H1 (cell line): ENCODE measurements around the gene BIVM. TPM values are rescaled to one million over a fixed set of nuclear protein-coding genes. Genes with fewer than 3 reads are reported as not detected.

ENCODE experiments used
- CTCF ChIA-PET: fragments of 300-600 bp; sonication (Branson Sonifier 250); formaldehyde crosslinking; loops from one replicate; lab custom pipeline; 2021; ENCODE audit not compliant: partially characterized antibody; lab: Charles Lee
- POLR2A ChIA-PET: fragments of 300-600 bp; sonication (Branson Sonifier 250); formaldehyde crosslinking; loops from one replicate; lab custom pipeline; 2021; ENCODE audit warnings: inconsistent platforms; ENCODE audit not compliant: partially characterized antibody; lab: Charles Lee
- DNase-seq, 2 experiments: peaks; one replicate each; pipeline versions ENCODE4 v3.0.0 to v3.0.0-alpha.2; 2010 to 2022; ENCODE audit warnings: low spot score in 2 of 2, low read depth in 1 of 2, mixed read lengths in 1 of 2
- FAIRE-seq: peaks from 2 replicates; lab custom pipeline; 2011; peaks lifted over from hg19 to GRCh38; lab: Jason Lieb, UNC
- H2AFZ ChIP-seq: 2 replicates; pipeline ENCODE4 v1.8.1; 2012; ENCODE audit warnings: low read length, inconsistent platforms
- H2AK5ac ChIP-seq: 2 replicates; pipeline ENCODE4 v1.6.1; 2013; ENCODE audit warnings: low read depth, low read length
- H2BK120ac ChIP-seq: replicated peaks from 2 replicates; pipeline ENCODE3; 2013; ENCODE audit warnings: low read depth, low read length, inconsistent platforms
- H2BK12ac ChIP-seq: 2 replicates; pipeline ENCODE4 v1.6.1; 2013; ENCODE audit warnings: low read depth, low read length
- H2BK15ac ChIP-seq: 2 replicates; pipeline ENCODE4 v1.6.1; 2013; ENCODE audit warnings: low read length
- H2BK20ac ChIP-seq: 2 replicates; pipeline ENCODE4 v1.6.1; 2013; ENCODE audit warnings: low read length
- H2BK5ac ChIP-seq: 2 replicates; pipeline ENCODE4 v1.6.1; 2013; ENCODE audit warnings: low read depth, low read length
- H3K14ac ChIP-seq: 2 replicates; pipeline ENCODE4 v1.6.1; 2013; ENCODE audit warnings: inconsistent platforms; ENCODE audit not compliant: insufficient read length
- H3K18ac ChIP-seq: 2 replicates; pipeline ENCODE4 v1.6.1; 2013; ENCODE audit warnings: low read length; ENCODE audit errors: extremely low read depth
- H3K23ac ChIP-seq: 2 replicates; pipeline ENCODE4 v1.6.1; 2013; ENCODE audit warnings: inconsistent platforms; ENCODE audit not compliant: insufficient read length
- H3K23me2 ChIP-seq: 2 replicates; pipeline ENCODE4 v1.6.1; 2013; ENCODE audit warnings: low read depth, low read length
- H3K27ac ChIP-seq: 2 replicates; pipeline ENCODE4 v1.6.1; 2011; ENCODE audit warnings: low read depth, low read length, inconsistent platforms
- H3K27me3 ChIP-seq, 4 experiments: replicated peaks in 1 of 4; 1 replicate in 1 of 4; 2 replicates in 3 of 4; pipeline versions ENCODE4 v1.6.1 to v1.8.1; 2011 to 2013; ENCODE audit warnings: low read length in 3 of 4, mild to moderate bottlenecking in 3 of 4, inconsistent platforms in 2 of 4, mixed read lengths in 2 of 4, moderate library complexity in 1 of 4; ENCODE audit not compliant: control insufficient read depth in 3 of 4, insufficient read depth in 3 of 4; ENCODE audit errors: extremely low read depth in 1 of 4
- H3K36me3 ChIP-seq, 4 experiments: 2 replicates each; pipeline versions ENCODE4 v1.6.1 to v1.8.1; 2011 to 2013; ENCODE audit warnings: mild to moderate bottlenecking in 4 of 4, low read length in 3 of 4, moderate library complexity in 2 of 4, control low read depth in 1 of 4, inconsistent platforms in 1 of 4; ENCODE audit not compliant: insufficient read depth in 4 of 4, control insufficient read depth in 2 of 4
- H3K4ac ChIP-seq: replicated peaks from 2 replicates; pipeline ENCODE3; 2013; ENCODE audit warnings: low read length, low read depth, mixed read lengths, inconsistent platforms; ENCODE audit not compliant: insufficient read length
- H3K4me1 ChIP-seq, 4 experiments: replicated peaks in 1 of 4; 1 replicate in 1 of 4; 2 replicates in 3 of 4; pipeline versions ENCODE4 v1.6.1 to v1.8.1; 2011 to 2013; ENCODE audit warnings: low read length in 3 of 4, inconsistent platforms in 2 of 4, mixed read lengths in 1 of 4; ENCODE audit not compliant: insufficient read depth in 4 of 4, control insufficient read depth in 3 of 4
- H3K4me2 ChIP-seq, 2 experiments: 2 replicates each; pipeline versions ENCODE4 v1.6.1 to v1.8.1; 2011 to 2013; ENCODE audit warnings: low read depth in 2 of 2, low read length in 2 of 2, control low read depth in 1 of 2, inconsistent platforms in 1 of 2, mild to moderate bottlenecking in 1 of 2; ENCODE audit not compliant: insufficient read depth in 1 of 2
- H3K4me3 ChIP-seq, 4 experiments: fragments of 200-600, 300-600 bp in 1 of 4; sonication (generic), shearing (Covaris generic), sonication (Bioruptor Twin) in 1 of 4; 2 replicates each; pipeline versions ENCODE4 v1.5.1 to v1.8.1; 2011 to 2016; ENCODE audit warnings: low read length in 4 of 4, low read depth in 3 of 4, control low read depth in 2 of 4, inconsistent platforms in 2 of 4, mild to moderate bottlenecking in 2 of 4, mixed read lengths in 1 of 4, moderate library complexity in 1 of 4; ENCODE audit not compliant: insufficient read depth in 2 of 4; ENCODE audit errors: extremely low read depth in 1 of 4
- H3K56ac ChIP-seq: replicated peaks from 2 replicates; pipeline ENCODE3; 2013; ENCODE audit warnings: low read depth, mild to moderate bottlenecking, mixed read lengths, low read length, inconsistent platforms; ENCODE audit not compliant: insufficient read length
- H3K79me1 ChIP-seq: 2 replicates; pipeline ENCODE4 v1.6.1; 2013; ENCODE audit warnings: low read depth, low read length, control low read depth
- H3K79me2 ChIP-seq, 2 experiments: 2 replicates each; pipeline versions ENCODE4 v1.6.1 to v1.8.1; 2012 to 2013; ENCODE audit warnings: low read length in 2 of 2, mild to moderate bottlenecking in 2 of 2, inconsistent platforms in 1 of 2; ENCODE audit not compliant: insufficient read depth in 2 of 2, control insufficient read depth in 1 of 2
- H3K9ac ChIP-seq, 4 experiments: replicated peaks in 1 of 4; 1 replicate in 1 of 4; 2 replicates in 3 of 4; pipeline versions ENCODE4 v1.6.1 to v1.8.1; 2011 to 2013; ENCODE audit warnings: low read depth in 3 of 4, low read length in 3 of 4, control low read depth in 2 of 4, mild to moderate bottlenecking in 2 of 4, moderate library complexity in 2 of 4, inconsistent platforms in 1 of 4; ENCODE audit errors: extremely low read depth in 1 of 4
- H3K9me3 ChIP-seq, 2 experiments: 2 replicates each; pipeline versions ENCODE4 v1.6.1 to v1.8.1; 2012 to 2013; ENCODE audit warnings: mild to moderate bottlenecking in 2 of 2, moderate library complexity in 2 of 2, control low read depth in 1 of 2, inconsistent platforms in 1 of 2, low read depth in 1 of 2, low read length in 1 of 2, mixed read lengths in 1 of 2; ENCODE audit not compliant: insufficient read depth in 2 of 2
- H4K20me1 ChIP-seq, 2 experiments: replicated peaks in 1 of 2; 2 replicates each; pipeline versions ENCODE3 to v1.8.1; 2011 to 2013; ENCODE audit warnings: inconsistent platforms in 2 of 2, low read length in 2 of 2, mild to moderate bottlenecking in 1 of 2; ENCODE audit not compliant: insufficient read depth in 2 of 2, control insufficient read depth in 1 of 2
- H4K5ac ChIP-seq: 2 replicates; pipeline ENCODE4 v1.6.1; 2013; ENCODE audit warnings: low read length, low read depth, mixed read lengths, inconsistent platforms; ENCODE audit not compliant: insufficient read length
- H4K8ac ChIP-seq: 2 replicates; pipeline ENCODE4 v1.8.0; 2013; ENCODE audit warnings: mild to moderate bottlenecking, moderate library complexity, low read length, inconsistent platforms; ENCODE audit not compliant: insufficient read depth; ENCODE audit errors: extremely low read depth
- H4K91ac ChIP-seq: replicated peaks from 2 replicates; pipeline ENCODE3; 2013; ENCODE audit warnings: low read length, mixed read lengths, inconsistent platforms; ENCODE audit not compliant: insufficient read length
- BCL11A ChIP-seq, 2 experiments: IDR thresholded peaks; one replicate each; pipeline ENCODE4 v1.6.1; 2011; ENCODE audit warnings: low read depth in 2 of 2, low read length in 2 of 2, mild to moderate bottlenecking in 2 of 2
- CTBP2 ChIP-seq: IDR thresholded peaks from 2 replicates; pipeline ENCODE4 v1.7.0; 2011; ENCODE audit warnings: borderline replicate concordance, mild to moderate bottlenecking, moderate library complexity, mixed read lengths, low read length; ENCODE audit not compliant: insufficient read depth, insufficient read length
- EP300 ChIP-seq, 2 experiments: IDR thresholded peaks; 1 replicate in 1 of 2; 2 replicates in 1 of 2; pipeline ENCODE4 v1.6.1; 2011 to 2012; ENCODE audit warnings: low read depth in 2 of 2, low read length in 2 of 2, mild to moderate bottlenecking in 2 of 2, borderline replicate concordance in 1 of 2, inconsistent platforms in 1 of 2, moderate library complexity in 1 of 2
- POLR2AphosphoS5 ChIP-seq: IDR thresholded peaks from 2 replicates; pipeline ENCODE4 v1.6.1; 2011; ENCODE audit warnings: low read depth, low read length
- SIRT6 ChIP-seq: IDR thresholded peaks from one replicate; pipeline ENCODE4 v1.7.1; 2012; ENCODE audit warnings: low read length, inconsistent platforms
- YY1 ChIP-seq: IDR thresholded peaks from 2 replicates; pipeline ENCODE4 v1.6.1; 2011; ENCODE audit warnings: low read depth, mild to moderate bottlenecking, low read length
- WGBS, 2 experiments: shearing (Covaris generic) in 1 of 2; methylation state at CpG; one replicate each; pipeline versions ENCODE4 v1.1.6 to v1.1.7; 2013 to 2015; ENCODE audit warnings: low lambda C conversion rate in 2 of 2, mixed read lengths in 2 of 2, inconsistent platforms in 1 of 2, low coverage in 1 of 2, missing lambda C conversion rate in 1 of 2; ENCODE audit not compliant: insufficient replicate concordance in 2 of 2, insufficient coverage in 1 of 2, insufficient read length in 1 of 2; ENCODE audit errors: extremely low coverage in 1 of 2, missing lambda C conversion rate in 1 of 2; 5-methylcytosine and 5-hydroxymethylcytosine counted together
- polyA plus RNA-seq, 7 experiments: library from polyadenylated mRNA; depleted of rRNA in 3 of 7; stranded (reverse) in 5 of 7; unstranded in 2 of 7; fragments of >200 nt in 5 of 7; fragments of 200-250 nt in 2 of 7; gene quantifications; 1 replicate in 5 of 7; 2 replicates in 1 of 7; 4 replicates in 1 of 7; pipeline versions ENCODE4 v1.2.1 to v1.2.3, GENCODE V29; 2011 to 2013; ENCODE audit warnings: missing spikeins in 2 of 7, mixed read lengths in 2 of 7
- total RNA-seq: library from RNA; stranded (reverse); fragmentation: NEBNext Ultra II Directional; extraction: Animal tissue kit (Norgen Biotek cat#: 25700); gene quantifications from 2 replicates; pipeline ENCODE4 v1.2.1, GENCODE V29; 2021
- TF ChIP-seq, protein P1 (sequence below): IDR thresholded peaks from 2 replicates; pipeline ENCODE4 v1.6.1; 2011; ENCODE audit warnings: low read depth, mild to moderate bottlenecking, low read length; ENCODE audit not compliant: insufficient read depth

The BIVM gene
- total and polyA plus RNA-seq, 2 of the 8 experiments (the other 6 are each of a cell fraction or from before 2014, with no cell fraction given), result 1.8 to 5.5 TPM

DNA sequence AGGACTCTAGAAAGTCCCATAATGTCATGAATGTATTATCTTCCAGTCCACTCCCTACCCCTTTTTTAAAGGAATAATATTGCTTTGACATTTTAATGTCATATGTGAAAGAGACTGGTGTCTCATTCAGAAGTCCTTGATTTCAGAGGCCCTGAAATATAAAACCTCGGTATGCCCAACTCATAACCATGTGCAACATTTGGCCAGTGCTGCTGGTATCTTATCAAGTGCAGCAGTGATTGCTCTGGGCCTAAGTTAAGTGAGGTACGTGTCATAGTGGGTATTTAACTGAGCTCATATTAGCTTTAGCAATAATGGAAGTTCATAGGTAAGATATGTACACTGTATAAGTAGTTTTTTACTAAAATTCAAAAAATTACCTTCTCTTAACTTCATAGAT lies 40.1 kb upstream of the BIVM start:
- H2BK12ac ChIP-seq, result no peak overlapping the region
- H3K9me3 ChIP-seq, result no peaks in the 10 kb centered on the region
- H3K4me3 ChIP-seq, result no peak overlapping the region
- H2BK15ac ChIP-seq, result no peak overlapping the region
- H2BK20ac ChIP-seq, result no peak overlapping the region
- no peak overlapping the region for H4K5ac ChIP-seq
- no peaks in the 10 kb centered on the region for H3K4me1 ChIP-seq
- WGBS, 2 experiments, result 87% methylated on average over 2 of the region's 2 CpGs; no CpG with 5 or more reads in 1 of the 2 experiments
- CTCF ChIA-PET, result interaction anchor here (1.5 kb wide), 1 partner anchor 16 kb away, joined by 4 read pairs; no protein-coding TSS in a partner anchor
- no peak overlapping the region for H3K4me2 ChIP-seq
- H3K9ac ChIP-seq, result no peak overlapping the region
- FAIRE-seq (no peak), DNase-seq (no peak)
- no peak overlapping the region for H3K56ac ChIP-seq
- no peaks in the 10 kb centered on the region for H4K20me1 ChIP-seq
- no peak overlapping the region for H2AFZ ChIP-seq
- no peak for TF ChIP-seq POLR2AphosphoS5
- no peak for TF ChIP-seq CTBP2
- TF ChIP-seq EP300 (IDR thresholded peaks at IDR 0.05; ENCODE audit: borderline replicate concordance in 1 of 2, low read depth in 2 of 2, low read length in 2 of 2), result no peak
- no peak for TF ChIP-seq BCL11A (IDR thresholded peaks at IDR 0.05; ENCODE audit: low read depth in 2 of 2, low read length in 2 of 2)
- TF ChIP-seq SIRT6, result no peak
- TF ChIP-seq, protein P1, sequence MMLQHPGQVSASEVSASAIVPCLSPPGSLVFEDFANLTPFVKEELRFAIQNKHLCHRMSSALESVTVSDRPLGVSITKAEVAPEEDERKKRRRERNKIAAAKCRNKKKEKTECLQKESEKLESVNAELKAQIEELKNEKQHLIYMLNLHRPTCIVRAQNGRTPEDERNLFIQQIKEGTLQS, result no peak
- no peak for TF ChIP-seq YY1
- TF ChIP-seq, all 59 proteins: peak for 0
- Histone ChIP-seq H3K27me3 (no peaks in the 10 kb centered on the region), H3K27ac (no peak overlapping the region), H3K4ac (no peak overlapping the region), H4K91ac (no peak overlapping the region), H3K14ac (no peak overlapping the region), H2BK5ac (no peak overlapping the region), H3K18ac (no peak overlapping the region), H3K79me2 (no peaks in the 10 kb centered on the region), H2AK5ac (no peak overlapping the region), H3K36me3 (no peaks in the 10 kb centered on the region), H3K23me2 (no peaks in the 10 kb centered on the region), H2BK120ac (no peak overlapping the region), H4K8ac (no peak overlapping the region), H3K79me1 (no peaks in the 10 kb centered on the region), H3K23ac (no peak overlapping the region)
- POLR2A ChIA-PET, result interaction anchor here (1.0 to 1.6 kb wide), 2 partner anchors 14 to 15 kb away, joined by 3 to 6 read pairs; partner anchors contain the start of gene TEX30
